ENCODE data around the gene DIPK1A.

The DIPK1A gene

DNA sequence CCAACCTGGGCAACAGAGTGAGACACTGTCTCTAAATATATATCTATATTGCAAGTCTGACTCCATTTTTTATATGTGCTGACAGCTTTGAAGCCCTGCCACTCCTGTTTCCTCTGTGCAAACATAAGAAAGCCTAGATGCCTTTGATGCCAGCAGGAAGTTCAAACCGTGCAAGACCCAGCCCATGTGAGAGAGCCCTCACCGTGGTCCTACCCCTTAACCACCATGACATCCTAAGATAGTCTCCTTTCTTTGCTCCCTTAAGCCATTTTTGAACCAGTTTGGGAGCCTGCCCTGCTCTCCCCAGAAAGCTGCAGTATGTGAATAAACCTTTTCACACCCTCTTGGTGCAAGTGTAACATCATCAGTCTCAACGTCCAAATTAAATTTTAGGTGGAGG is 3.7 kb upstream of the DIPK1A start:
- Histone ChIP-seq H4K20me1 (ENCODE audit: insufficient read depth, low read length) (no peaks in the 10 kb centered on the region), H3K4me3 (ENCODE audit: low read length) (no peak overlapping the region), H3K27me3 (replicated peaks; ENCODE audit: insufficient read depth, low read length) (no peaks in the 10 kb centered on the region), H3K9ac (ENCODE audit: low read length) (no peak overlapping the region), H3K27ac (ENCODE audit: low read length) (no peak overlapping the region), H3F3A (ENCODE audit: insufficient read depth, low read length) (peaks cover 9% of the 10 kb centered on the region; the same call in 1 of the 2 replicates), H3K9me3 (replicated peaks; ENCODE audit: insufficient read depth, low read length) (no peaks in the 10 kb centered on the region), H3K4me2 (ENCODE audit: low read depth, low read length) (no peak overlapping the region), H3K36me3 (replicated peaks; ENCODE audit: insufficient read depth, low read length) (no peaks in the 10 kb centered on the region), H2AFZ (ENCODE audit: low read length) (no peak overlapping the region), H3K9me2 (replicated peaks; ENCODE audit: insufficient read depth, low read length) (no peaks in the 10 kb centered on the region), H3K4me1 (ENCODE audit: low read length) (peaks cover 19% of the 10 kb centered on the region; the same call in 1 of the 2 replicates), H3K79me2 (ENCODE audit: low read length) (peaks cover 11% of the 10 kb centered on the region)
- no peak for DNase-seq
- TF ChIP-seq EZH2phosphoT487 (IDR thresholded peaks at IDR 0.05; ENCODE audit: low read length) (no peak), EZH2 (optimal IDR thresholded peaks at IDR 0.05; ENCODE audit: low read depth, low read length) (no peak), CTCF (IDR thresholded peaks at IDR 0.05; ENCODE audit: low read length) (no peak)

DNA sequence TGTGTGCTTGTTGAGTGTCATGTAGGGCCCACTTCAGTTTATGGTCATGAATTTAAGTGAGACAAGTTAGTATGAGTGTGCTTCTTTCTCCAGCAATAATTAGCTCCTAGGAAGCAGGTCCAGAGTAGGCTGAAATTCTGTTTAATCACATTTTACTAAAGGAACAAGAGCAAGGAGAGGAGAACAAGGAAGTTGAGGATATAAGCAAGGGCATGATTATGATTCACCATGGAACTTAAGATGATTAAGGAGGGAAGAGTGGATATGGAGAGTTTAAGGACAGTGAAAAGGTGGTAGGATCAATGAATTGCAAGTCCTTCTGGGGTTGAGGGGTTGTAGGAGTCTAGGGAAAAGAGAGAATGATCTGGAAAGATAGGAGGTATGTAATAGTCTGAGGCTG is 3.1 kb upstream of the DIPK1A start:
- TF ChIP-seq CTCF (IDR thresholded peaks at IDR 0.05; ENCODE audit: low read length) (no peak), EZH2 (optimal IDR thresholded peaks at IDR 0.05; ENCODE audit: low read depth, low read length) (no peak), EZH2phosphoT487 (IDR thresholded peaks at IDR 0.05; ENCODE audit: low read length) (no peak)
- no peak overlapping the region for H2AFZ ChIP-seq (ENCODE audit: low read length)
- H3K9ac ChIP-seq (ENCODE audit: low read length) = no peak overlapping the region
- H3F3A ChIP-seq (ENCODE audit: insufficient read depth, low read length) = peaks cover 9% of the 10 kb centered on the region; the same call in 1 of the 2 replicates
- H3K4me2 ChIP-seq (ENCODE audit: low read depth, low read length) = no peak overlapping the region
- H3K9me2 ChIP-seq (replicated peaks; ENCODE audit: insufficient read depth, low read length) = no peaks in the 10 kb centered on the region
- peaks cover 18% of the 10 kb centered on the region for H3K79me2 ChIP-seq (ENCODE audit: low read length)
- H3K4me1 ChIP-seq (ENCODE audit: low read length) = peaks cover 19% of the 10 kb centered on the region; the same call in 1 of the 2 replicates
- DNase-seq = no peak
- no peaks in the 10 kb centered on the region for H3K27me3 ChIP-seq (replicated peaks; ENCODE audit: insufficient read depth, low read length)
- no peaks in the 10 kb centered on the region for H3K9me3 ChIP-seq (replicated peaks; ENCODE audit: insufficient read depth, low read length)
- H3K36me3 ChIP-seq (replicated peaks; ENCODE audit: insufficient read depth, low read length) = no peaks in the 10 kb centered on the region
- no peak overlapping the region for H3K27ac ChIP-seq (ENCODE audit: low read length)
- no peak overlapping the region for H3K4me3 ChIP-seq (ENCODE audit: low read length)
- H4K20me1 ChIP-seq (ENCODE audit: insufficient read depth, low read length) = no peaks in the 10 kb centered on the region

DNA sequence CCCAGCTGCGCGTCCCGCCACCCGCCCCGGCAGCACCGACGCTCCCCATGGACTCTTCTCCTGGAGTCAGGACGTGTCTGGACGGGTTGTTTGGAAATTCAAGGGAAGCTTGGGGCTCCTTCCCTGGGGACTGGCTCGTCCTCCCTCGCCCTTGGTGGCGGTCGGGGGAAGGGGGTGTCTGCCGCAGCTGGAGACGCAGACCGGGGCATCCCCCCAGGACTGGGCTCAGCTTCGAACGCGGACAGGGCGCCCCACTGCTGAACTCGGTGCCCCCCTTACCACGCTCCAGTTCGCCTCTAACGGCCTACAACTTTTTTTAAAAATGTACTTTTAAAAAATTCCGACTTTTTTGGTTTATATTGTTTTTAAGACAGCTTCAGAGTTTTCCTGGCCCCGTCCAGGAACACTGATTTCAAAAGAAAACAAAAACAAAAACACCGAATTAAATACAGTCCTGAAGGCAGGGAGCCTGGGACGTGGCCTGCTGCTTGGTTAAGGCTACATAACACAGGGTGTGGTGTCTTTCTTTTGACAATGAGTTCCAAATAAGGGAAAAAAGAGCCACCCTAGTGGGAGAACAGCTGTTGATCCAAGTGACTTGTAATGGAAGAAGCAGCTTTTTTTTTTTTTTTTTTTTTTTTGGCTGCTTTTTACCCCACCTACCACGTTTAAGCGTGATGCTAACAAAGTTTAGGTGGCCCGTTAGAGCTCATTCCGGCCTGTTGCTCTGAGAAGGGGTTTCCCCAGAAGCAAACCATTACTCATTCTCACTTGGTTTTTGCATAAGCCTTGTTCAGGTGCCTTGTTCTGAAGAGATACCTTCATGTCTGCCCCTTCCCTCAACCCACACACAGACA is 862 bp upstream of the DIPK1A start:
- Histone ChIP-seq H3K9me2 (replicated peaks; ENCODE audit: insufficient read depth, low read length) (no peaks in the 10 kb centered on the region), H3K79me2 (ENCODE audit: low read length) (peaks cover 38% of the 10 kb centered on the region), H3K9ac (ENCODE audit: low read length) (peak overlapping the region; percentile 81), H3K27ac (ENCODE audit: low read length) (peak overlapping the region; percentile 88), H3K4me3 (ENCODE audit: low read length) (peak overlapping the region; percentile 82), H3K27me3 (replicated peaks; ENCODE audit: insufficient read depth, low read length) (no peaks in the 10 kb centered on the region), H3K36me3 (replicated peaks; ENCODE audit: insufficient read depth, low read length) (no peaks in the 10 kb centered on the region), H2AFZ (ENCODE audit: low read length) (0 out of 2 replicates have a peak overlapping the region, but pooled peaks have one; percentile 20), H3K9me3 (replicated peaks; ENCODE audit: insufficient read depth, low read length) (no peaks in the 10 kb centered on the region), H4K20me1 (ENCODE audit: insufficient read depth, low read length) (no peaks in the 10 kb centered on the region), H3K4me1 (ENCODE audit: low read length) (peaks cover 25% of the 10 kb centered on the region), H3F3A (ENCODE audit: insufficient read depth, low read length) (peaks cover 23% of the 10 kb centered on the region), H3K4me2 (ENCODE audit: low read depth, low read length) (peak overlapping the region; percentile 63)
- peak; percentile 82 for DNase-seq
- TF ChIP-seq EZH2 (optimal IDR thresholded peaks at IDR 0.05; ENCODE audit: low read depth, low read length) (no peak), EZH2phosphoT487 (IDR thresholded peaks at IDR 0.05; ENCODE audit: low read length) (no peak), CTCF (IDR thresholded peaks at IDR 0.05; ENCODE audit: low read length) (no peak)
